DMS79 (cell line): ENCODE data around the gene CCRL2.
"Not testable (repeated sequence)": the region's sequence is repeated elsewhere in the genome, so short reads cannot be mapped to it uniquely, and the experiment has no call there.

Source experiments
- DNase-seq: peaks from one replicate; lab custom pipeline; 2025; lab: John Stamatoyannopoulos, UW

Gene CCRL2

GRCh38 chr3:46405301-46406019, 1.6 kb upstream of the CCRL2 start:
- no peak for DNase-seq

DNA sequence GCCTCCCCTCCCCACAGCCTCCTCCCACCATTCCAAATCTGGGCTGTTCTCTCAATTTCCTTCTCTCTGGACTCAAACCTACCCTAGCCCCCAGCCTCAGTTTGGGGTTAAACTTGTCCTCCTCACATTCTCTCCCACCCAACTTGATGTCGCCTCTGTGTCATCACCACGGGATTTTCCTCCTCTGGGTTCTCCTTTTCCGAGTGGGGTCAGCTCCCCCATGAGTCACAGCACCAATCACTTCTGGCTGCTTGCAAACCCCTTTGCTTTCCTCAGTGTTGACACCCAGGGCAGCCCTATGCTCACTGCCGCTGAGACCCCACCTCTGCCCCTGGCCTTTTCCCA, 644 bp upstream of the CCRL2 start:
- DNase-seq: no peak

DNA sequence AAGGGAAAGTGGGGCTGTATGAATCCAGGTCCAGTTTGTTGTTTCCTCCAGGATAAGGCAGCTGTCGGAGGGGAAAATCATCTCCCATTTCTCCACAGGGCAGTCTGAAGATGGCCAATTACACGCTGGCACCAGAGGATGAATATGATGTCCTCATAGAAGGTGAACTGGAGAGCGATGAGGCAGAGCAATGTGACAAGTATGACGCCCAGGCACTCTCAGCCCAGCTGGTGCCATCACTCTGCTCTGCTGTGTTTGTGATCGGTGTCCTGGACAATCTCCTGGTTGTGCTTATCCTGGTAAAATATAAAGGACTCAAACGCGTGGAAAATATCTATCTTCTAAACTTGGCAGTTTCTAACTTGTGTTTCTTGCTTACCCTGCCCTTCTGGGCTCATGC, 911 bp downstream of the CCRL2 start:
- no peak for DNase-seq

DNA sequence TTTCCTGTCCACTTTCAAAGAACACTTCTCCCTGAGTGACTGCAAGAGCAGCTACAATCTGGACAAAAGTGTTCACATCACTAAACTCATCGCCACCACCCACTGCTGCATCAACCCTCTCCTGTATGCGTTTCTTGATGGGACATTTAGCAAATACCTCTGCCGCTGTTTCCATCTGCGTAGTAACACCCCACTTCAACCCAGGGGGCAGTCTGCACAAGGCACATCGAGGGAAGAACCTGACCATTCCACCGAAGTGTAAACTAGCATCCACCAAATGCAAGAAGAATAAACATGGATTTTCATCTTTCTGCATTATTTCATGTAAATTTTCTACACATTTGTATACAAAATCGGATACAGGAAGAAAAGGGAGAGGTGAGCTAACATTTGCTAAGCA, 1.8 kb downstream of the CCRL2 start:
- DNase-seq: no peak

DNA sequence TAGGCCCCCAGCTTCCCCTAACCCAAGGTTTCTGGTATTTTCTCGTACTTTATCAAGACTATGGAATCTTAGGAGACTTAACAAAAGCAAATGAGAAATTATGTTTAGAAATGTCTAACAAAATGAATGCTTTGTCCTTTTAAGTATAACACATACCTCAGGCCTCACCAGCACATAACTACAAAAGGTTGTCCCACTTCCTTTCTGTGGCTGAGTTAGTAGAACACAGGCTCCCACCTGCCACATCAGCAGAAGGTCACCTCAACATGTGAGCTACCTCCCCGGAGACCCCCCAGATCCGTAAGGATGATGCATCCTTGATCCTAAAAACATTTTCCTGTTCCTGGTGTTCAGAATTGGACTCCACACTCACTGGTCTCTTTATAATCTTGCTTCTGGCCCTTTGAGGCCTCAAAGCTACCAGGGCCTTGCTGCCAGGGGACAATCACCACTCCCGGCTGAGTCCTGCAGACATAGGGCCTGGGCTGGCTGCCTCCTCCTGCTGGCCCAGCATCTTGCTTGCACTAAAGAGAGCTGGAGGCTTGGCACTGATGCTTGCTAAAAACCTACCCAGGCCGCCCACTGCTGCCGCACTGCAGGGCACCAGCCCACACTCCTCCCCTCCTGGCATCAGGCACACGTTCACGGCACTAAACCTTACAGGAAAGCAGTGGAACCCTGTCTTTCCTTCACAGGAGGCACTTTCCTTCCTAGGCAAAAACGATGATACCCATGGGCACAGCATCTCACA, 2.9 kb downstream of the CCRL2 start:
- DNase-seq: no peak

- no peak for DNase-seq
These were observed 3.6 kb downstream of the CCRL2 start for GRCh38 chr3:46410669-46411068.

GRCh38 chr3:46411271-46411670, 4.2 kb downstream of the CCRL2 start:
- DNase-seq: no peak

DNA sequence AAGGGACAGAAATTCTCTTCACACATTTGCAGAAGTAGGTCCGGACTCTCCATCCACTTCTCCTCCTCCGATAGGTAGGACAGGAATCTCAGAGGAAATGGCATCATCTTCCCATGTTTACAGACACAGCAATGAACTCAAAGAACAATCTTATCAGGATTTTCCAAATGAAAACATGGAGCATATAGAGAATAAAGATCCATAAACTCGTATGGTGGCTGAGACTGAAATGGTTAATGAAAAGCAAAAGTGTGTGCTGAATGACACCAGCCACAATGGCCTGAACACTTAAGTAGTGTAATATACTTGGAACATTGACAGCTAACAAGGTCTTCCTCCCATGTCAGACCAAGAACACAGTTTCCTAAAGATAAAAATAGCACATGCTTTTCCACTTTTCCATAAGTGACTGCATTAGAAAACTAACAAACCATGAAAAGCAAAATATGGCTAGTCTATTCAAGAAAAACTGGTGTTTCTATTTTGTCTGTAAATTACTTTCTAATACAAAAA, 5.8 kb downstream of the CCRL2 start:
- DNase-seq: no peak

GRCh38 chr3:46413951-46414350, 6.9 kb downstream of the CCRL2 start:
- DNase-seq: no peak

GRCh38 chr3:46414739-46415138, 7.7 kb downstream of the CCRL2 start:
- DNase-seq: no peak

DNA sequence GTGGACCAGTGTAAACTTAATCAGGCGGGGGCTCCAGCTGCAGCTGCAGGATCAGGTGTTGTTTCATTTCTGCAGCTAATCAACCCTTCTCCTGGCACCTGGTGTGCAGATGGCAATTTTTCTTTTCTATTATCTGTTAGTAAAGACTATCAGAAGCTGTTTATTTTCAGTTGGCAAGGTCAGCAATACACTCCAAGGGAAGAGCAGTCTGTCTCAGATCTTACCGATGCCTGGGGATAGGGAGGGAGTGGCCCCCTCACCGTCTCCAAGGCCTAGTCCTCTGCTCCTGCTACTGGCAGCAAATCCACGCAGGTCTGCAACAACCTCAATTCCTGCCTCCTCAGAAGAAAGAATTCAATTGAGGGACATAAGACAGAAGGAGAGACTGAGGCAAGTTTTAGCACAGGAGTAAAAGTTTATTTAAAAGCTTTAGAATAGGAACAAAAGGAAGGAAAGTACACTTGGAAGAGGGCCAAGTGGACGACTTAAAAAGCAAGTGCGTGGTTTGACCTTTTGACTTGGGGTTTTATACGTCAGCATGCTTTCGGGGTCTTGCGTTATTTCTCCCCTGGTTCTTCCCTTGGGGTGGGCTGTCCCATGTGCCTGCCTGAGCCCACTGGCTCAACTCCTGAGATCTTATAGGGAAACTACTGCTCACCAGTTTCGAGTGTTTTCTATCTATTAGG, 9.2 kb downstream of the CCRL2 start:
- DNase-seq: no peak

- DNase-seq: no peak
These were observed 9.9 kb downstream of the CCRL2 start for GRCh38 chr3:46416811-46417510.

- DNase-seq: no peak
These were observed 11.0 kb downstream of the CCRL2 start for GRCh38 chr3:46417841-46418611.

DNA sequence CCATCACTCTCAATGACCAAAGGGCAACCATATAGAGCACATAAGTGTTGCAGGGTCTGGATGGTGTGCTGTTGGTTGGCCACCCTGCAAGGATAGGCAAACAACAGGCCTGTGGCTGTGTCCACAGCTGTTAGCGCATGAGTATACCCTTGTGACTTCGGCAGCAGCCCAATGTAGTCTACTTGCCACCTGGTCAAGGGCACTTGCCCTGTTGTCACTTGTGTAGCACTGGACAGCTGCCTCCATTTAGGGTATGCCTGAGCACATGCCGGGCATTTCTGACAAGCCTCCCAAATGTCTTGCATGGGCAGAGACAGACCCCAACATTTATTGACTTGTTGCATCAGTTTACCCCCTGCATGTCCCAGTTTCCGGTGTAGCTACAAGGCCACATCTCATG, 12.8 kb downstream of the CCRL2 start:
- no peak for DNase-seq

DNA sequence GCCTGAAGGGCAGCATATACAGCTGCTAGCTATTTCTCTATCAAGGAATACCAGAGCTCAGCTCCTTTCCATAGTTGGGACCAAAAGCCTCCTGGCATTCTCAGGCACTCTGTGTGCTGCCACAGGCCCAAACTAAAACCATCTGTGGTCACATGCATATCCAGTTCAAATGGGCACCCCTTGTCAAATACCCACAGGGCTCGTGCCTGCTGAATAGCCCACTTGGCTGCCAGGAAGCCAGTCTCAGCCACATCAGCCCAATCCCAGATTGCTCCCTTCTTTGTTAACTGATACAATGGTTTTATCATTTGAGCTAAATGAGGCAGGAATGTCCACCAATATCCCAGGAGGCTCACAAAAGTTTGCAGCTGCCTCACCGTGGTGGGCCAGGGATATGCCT, 13.9 kb downstream of the CCRL2 start:
- no peak for DNase-seq

DNA sequence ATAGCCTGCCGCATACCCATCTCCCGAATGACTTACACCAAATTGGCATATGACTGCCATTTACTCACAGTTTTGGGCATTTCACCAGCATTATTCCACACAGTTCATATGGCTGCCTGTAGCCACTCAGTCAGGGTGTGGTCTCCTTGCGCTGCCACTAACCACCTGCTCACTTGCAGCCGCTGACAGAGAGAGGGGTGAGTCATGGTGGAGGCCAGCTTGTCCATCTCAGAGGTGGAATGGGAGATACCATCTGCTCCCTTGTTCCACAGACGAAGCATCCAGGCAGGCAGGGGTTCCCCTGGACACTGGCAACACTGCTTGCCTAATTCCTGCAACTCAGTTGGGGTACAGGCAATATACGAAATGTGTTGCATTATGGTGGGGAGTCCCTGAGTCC, 15.6 kb downstream of the CCRL2 start:
- DNase-seq: no peak

- DNase-seq: no peak
These were observed 16.5 kb downstream of the CCRL2 start for GRCh38 chr3:46423588-46423987.

DNA sequence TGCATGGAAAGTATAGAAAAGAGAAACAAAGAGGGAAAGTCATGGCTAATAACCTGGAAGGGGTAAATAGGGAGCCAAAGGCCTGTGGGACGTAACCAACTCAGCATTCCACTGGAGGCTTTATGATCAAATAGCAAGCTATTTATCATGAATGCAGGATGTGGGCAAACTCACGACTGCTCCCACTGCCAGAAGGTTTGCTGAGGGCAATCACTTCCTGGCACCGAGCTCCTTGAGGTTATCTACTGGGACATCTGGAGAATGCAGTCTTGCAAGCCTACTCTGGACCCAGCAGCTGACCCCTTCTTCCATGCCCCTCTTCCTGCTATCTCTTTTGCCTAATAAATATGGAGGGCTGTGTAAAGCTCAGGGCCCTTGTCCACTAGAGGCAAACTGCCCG, 19.4 kb downstream of the CCRL2 start:
- DNase-seq: not testable (repeated sequence)

GRCh38 chr3:46427404-46427803, 20.3 kb downstream of the CCRL2 start:
- not testable (repeated sequence) for DNase-seq

DNA sequence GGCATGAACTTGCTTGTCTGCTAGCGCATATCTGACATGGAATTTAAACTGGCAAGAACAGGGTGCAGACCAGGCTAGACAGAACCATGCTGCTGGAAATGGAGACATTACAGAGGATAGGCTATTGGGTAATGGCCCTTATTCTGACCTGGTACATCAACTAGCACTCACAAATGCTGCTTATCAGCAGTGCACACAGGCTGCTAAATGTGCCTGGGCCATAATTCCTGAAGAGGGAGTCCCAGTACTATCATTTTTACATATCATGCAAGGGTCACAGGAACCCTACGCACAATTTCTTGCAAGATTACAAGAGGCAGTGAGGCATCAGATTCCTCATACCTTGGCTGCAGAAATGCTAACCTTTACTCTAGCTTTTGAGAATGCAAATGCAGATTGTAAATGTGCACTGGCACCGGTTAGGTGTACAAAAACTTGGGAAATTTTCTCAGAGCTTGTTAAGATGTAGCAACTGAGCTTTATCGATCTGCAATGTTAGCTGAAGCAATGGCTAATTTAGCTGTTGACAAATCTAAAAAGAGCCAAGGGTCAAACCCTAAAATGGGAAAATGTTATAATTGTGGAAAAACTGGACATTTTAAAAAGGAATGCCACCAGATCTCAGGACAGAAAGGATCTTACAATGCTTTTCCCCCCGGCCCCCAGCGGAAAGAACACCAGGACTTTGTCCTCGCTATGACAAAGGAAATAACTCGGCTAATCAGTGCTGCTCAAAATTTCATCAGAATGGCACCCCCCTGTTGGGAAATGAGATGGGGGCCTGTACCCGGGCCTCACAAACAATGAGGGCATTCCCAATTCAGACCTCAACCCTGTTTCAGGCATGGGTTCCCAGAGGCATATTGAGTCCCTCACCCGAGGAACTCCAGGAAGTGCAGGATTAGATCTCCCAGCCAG, 21.1 kb downstream of the CCRL2 start:
- no peak for DNase-seq

DNA sequence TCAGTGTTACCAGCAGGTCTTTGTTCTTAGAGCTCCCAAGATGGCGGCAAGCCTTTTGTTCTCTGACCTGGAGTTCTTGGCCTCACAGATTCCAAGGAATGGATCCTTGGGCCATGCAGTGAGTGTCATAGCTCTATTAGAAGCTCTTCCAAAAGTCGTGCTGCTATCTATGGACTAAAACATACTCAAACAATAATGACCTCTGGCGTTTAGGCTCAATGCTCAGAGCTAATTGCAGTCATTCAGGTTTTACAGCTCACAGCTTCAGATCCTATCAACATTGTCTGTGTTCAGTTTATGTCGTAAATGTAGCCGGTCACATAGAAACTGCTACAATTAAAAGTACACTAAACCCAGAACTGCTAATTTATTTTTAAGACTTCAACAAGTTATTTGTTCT, 22.2 kb downstream of the CCRL2 start:
- DNase-seq: no peak
